Activated CD8-positive, alpha-beta memory T cell treated with anti-CD3 and anti-CD28 coated beads for 36 hours (primary cell): ENCODE data around the gene JPH4. TPM values are rescaled to one million over a fixed set of nuclear protein-coding genes. Genes with fewer than 3 reads are reported as not detected.
"Not testable (repeated sequence)": the region's sequence is repeated elsewhere in the genome, so short reads cannot be mapped to it uniquely, and the experiment has no call there.

Experiments used
- CTCF ChIA-PET: fragments of 350-600 bp; sonication (Branson Sonifier 250); formaldehyde crosslinking; loops from one replicate; lab custom pipeline; 2021; ENCODE audit warnings: antibody characterized with exemption; lab: Charles Lee
- POLR2A ChIA-PET: fragments of 350-600 bp; sonication (Branson Sonifier 250); formaldehyde crosslinking; loops from one replicate; lab custom pipeline; 2021; ENCODE audit warnings: antibody characterized with exemption; lab: Charles Lee
- total RNA-seq, 2 experiments: library from RNA; stranded (reverse); gene quantifications; one replicate each; pipeline ENCODE4 v1.2.3, GENCODE V29; 2021

The JPH4 gene
- total RNA-seq, 2 experiments from 2014 or later: 0.52 to 0.65 TPM

GRCh38 chr14:23610090-23610814 is 31.7 kb upstream of the JPH4 start:
- CTCF ChIA-PET: interaction anchor here (2.3 kb wide), 1 partner anchor 22 kb away, joined by 13 read pairs; no protein-coding TSS in a partner anchor

DNA sequence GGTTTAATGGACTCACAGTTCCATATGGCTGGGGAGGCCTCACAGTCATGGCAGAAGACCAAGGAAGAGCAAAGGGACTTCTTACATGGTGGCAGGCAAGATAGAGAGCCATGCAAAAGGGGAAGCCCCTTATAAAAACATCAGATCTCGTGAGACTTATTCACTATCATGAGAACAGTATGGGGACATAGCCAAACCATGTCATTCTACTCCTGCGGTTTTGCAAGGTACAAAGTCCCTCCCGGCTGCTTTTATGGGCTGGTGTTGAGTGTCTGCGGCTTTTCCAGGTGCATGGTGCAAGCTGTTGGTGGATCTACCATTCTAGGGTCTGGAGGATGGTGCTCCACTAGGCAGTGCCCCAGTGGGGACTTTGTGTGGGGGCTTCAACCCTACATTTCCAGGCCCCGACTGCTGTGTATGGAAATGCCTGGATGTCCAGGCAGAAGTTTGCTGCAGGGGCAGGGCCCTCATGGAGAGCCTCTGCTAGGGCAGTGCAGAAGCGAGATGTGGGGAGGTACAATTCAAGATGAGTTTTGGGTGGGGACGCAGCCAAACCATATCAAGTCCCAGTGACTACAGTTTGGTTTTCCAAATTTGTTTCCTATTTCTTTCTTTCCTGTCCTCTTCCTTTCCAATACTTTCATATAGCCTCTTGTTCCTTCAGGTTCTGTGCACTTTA is 31.0 kb upstream of the JPH4 start:
- CTCF ChIA-PET: interaction anchor here (2.3 kb wide), 1 partner anchor 23 kb away, joined by 13 read pairs; no protein-coding TSS in a partner anchor
- POLR2A ChIA-PET: not testable (repeated sequence)

More at GRCh38 chr14:23610090-23610814, 31.7 kb upstream of the JPH4 start:
- POLR2A ChIA-PET: no interaction called here

GRCh38 chr14:23609001-23609400 is 30.4 kb upstream of the JPH4 start:
- POLR2A ChIA-PET: no interaction called here
- CTCF ChIA-PET: interaction anchor here (0.6 kb wide), 1 partner anchor 674 kb away, joined by 3 read pairs; no protein-coding TSS in a partner anchor

GRCh38 chr14:23608454-23608853 is 29.9 kb upstream of the JPH4 start:
- ChIA-PET CTCF (interaction anchor here (0.6 kb wide), 1 partner anchor 674 kb away, joined by 3 read pairs; no protein-coding TSS in a partner anchor), POLR2A (no interaction called here)

DNA sequence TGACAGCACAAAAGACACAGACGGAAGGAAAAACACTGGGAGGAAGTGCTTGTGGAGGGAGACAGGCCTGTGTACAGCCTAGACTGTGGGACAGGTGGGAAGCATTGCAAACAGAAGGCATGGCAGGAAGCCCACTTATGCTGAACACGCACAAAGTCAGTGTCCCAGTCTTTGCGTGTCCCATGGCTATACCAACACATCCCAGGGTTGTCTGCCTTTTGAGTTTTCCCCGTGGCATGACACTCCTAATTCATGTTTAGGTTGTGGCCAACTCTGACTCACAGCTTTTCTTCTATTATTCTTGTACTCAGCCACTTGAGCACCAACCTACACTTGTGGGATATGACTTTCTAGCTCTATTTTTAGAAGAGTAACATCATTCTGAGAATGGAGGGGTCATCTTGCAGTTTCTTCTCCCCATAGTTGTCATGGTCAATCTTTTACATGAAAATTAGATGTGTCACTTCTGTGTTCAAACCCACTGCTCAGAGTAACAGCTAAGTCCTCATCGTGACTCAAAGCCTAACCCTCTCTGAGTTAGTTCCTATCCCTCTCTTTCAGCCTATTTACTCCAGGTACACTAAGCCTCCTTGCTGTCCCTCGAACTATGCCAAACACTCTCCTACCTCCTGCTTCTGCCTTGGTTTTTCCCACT is 27.5 kb upstream of the JPH4 start:
- POLR2A ChIA-PET: interaction anchor here (1.6 kb wide), 1 partner anchor 17 kb away, joined by 4 read pairs; no protein-coding TSS in a partner anchor
- CTCF ChIA-PET: interaction anchor here (0.8 to 2.5 kb wide), 3 partner anchors 8 to 26 kb away, joined by 3 to 7 read pairs (median 3); no protein-coding TSS in a partner anchor

DNA sequence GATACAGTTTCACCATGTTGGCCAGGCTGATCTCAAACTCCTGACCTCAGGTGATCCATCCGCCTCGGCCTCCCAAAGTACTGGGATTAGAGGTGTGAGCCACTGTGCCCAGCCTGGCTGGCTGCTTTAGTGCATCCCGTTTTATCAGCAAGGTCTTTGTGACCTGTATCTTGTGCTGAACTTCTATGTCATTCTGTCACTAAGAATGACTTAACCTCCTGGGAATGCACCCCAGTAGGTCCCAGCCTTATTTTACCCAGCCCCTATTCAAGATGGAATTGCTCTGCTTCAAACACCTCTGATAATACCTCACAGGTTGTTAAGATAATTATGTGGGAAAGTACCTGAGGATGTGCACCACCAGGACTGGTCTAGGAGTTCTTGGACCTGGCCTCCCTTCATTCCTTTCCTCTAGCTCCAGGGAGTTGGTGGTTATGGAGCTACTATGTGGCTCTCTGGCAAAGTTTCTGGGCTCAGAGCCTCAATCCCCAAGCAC is 26.1 kb upstream of the JPH4 start:
- CTCF ChIA-PET: interaction anchor here (0.6 kb wide), 1 partner anchor 126 kb away, joined by 3 read pairs; no protein-coding TSS in a partner anchor
- POLR2A ChIA-PET: no interaction called here

DNA sequence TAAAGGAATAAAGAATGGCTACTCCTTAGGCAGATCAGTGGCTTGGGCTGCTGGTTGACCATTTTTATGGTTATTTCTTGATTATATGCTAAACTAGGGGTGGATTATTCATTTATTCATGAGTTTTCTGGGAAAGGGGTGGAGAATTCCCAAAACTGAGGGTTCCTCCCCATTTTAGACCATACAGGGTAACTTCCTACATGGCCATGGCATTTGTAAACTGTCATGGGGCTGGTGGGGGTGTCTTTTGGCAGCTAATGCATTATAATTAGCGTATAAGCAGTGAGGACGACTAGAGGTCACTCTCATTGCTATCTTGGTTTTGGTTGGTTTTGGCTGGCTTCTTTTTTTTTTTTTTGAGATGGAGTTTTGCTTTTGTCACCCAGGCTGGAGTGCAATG is 25.6 kb upstream of the JPH4 start:
- CTCF ChIA-PET: interaction anchor here (1.5 kb wide), 1 partner anchor 28 kb away, joined by 7 read pairs; no protein-coding TSS in a partner anchor
- POLR2A ChIA-PET: no interaction called here

- CTCF ChIA-PET: interaction anchor here (1.0 to 1.5 kb wide), 2 partner anchors 14 to 29 kb away, joined by 3 to 7 read pairs; no protein-coding TSS in a partner anchor
- POLR2A ChIA-PET: no interaction called here
Measured at GRCh38 chr14:23603103-23603502, 24.5 kb upstream of the JPH4 start.

- ChIA-PET CTCF (interaction anchor here (0.7 to 1.5 kb wide), 2 partner anchors 29 kb away, joined by 3 to 7 read pairs; no protein-coding TSS in a partner anchor), POLR2A (no interaction called here)
Measured at GRCh38 chr14:23602181-23603095, 23.8 kb upstream of the JPH4 start.

DNA sequence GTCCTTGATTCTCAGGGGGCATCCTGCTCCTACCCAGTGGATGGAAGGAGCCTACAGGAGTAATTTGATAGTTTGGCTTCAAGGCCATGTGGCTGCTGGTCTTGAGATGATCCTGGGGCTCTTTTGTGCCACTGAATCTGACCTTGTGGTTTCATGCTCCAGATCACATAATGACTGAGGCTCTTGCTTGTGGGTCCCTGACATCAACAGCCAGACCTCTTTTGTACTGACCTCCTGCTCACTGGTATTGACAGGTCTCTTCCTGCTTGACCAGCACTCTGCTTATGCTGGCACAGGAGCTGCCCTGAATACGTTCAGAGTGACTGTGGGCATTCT is 23.2 kb upstream of the JPH4 start:
- CTCF ChIA-PET: no interaction called here
- POLR2A ChIA-PET: no interaction called here

- POLR2A ChIA-PET: no interaction called here
Measured at GRCh38 chr14:23601424-23601823, 22.8 kb upstream of the JPH4 start.

DNA sequence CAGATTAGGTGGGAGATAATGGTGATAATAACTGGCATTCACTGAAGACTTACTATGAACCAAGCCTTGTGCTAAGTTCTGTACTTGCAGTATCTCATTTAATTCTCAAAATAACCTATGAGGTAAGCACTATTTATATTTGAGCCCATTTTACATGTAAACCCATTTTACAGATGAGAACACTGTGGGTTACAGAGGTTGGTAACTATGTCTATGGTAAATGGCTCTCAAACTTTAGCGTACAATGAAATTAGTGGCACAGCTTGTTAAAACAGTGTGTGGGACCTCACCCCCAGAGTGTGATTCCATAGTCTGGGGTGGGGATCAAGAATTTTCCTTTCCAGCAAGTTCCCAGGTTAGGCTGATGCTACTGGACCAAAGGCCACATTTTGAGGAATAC is 22.2 kb upstream of the JPH4 start:
- ChIA-PET CTCF (no interaction called here), POLR2A (no interaction called here)

More at GRCh38 chr14:23601424-23601823, 22.8 kb upstream of the JPH4 start:
- CTCF ChIA-PET: no interaction called here

- ChIA-PET POLR2A (no interaction called here), CTCF (no interaction called here)
Measured at GRCh38 chr14:23600322-23600707, 21.7 kb upstream of the JPH4 start.

- CTCF ChIA-PET: interaction anchor here (1.5 kb wide), 1 partner anchor 38 kb away, joined by 4 read pairs; no protein-coding TSS in a partner anchor
- POLR2A ChIA-PET: not testable (repeated sequence)
Measured at GRCh38 chr14:23594191-23594590, 15.6 kb upstream of the JPH4 start.

- ChIA-PET CTCF (interaction anchor here (1.1 to 3.6 kb wide), 2 partner anchors 42 to 341 kb away, joined by 3 to 33 read pairs; no protein-coding TSS in a partner anchor), POLR2A (interaction anchor here (0.7 kb wide), 1 partner anchor 93 kb away, joined by 6 read pairs; no protein-coding TSS in a partner anchor)
Measured at GRCh38 chr14:23590198-23590597, 11.6 kb upstream of the JPH4 start.

GRCh38 chr14:23589606-23590005 is 11.0 kb upstream of the JPH4 start:
- ChIA-PET POLR2A (interaction anchor here (1.3 kb wide), 1 partner anchor 17 kb away, joined by 4 read pairs; no protein-coding TSS in a partner anchor), CTCF (interaction anchor here (0.9 to 3.6 kb wide), 11 partner anchors 14 to 340 kb away, joined by 3 to 33 read pairs (median 3); no protein-coding TSS in a partner anchor)

DNA sequence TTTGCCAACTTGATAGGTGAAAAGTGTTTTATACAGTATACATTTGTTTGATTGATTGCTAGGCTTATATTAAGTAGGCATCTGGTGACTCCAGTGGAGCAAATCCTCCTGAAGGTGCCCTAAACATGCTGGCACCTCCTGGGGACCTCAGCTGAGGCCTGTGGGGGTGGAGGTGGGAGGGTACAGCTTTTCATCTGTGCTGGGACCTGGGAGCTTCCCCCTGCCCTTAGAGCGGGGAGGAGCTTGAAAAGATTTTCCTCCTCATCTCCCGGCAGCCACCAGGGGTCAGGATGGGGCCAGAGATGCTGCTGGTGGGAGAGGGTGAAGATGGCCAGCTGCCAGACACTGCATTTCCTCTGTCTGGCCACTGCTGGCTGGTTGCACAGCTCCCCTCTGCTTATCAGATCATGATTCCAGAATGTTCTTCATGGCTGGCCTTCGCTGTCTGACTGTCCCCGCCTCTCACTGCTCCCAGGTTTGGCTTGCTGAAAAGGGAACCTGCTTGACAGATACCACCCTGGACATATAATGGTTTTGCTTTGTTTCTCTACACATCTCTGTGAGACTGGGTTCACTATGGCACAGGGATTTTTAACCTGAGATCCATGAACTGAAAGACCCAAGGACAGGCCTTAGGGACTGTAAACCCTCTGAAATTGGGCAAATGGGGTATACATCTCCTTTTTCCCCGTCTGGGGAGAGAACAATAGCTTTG is 10.5 kb upstream of the JPH4 start:
- CTCF ChIA-PET: interaction anchor here (0.6 to 3.6 kb wide), 15 partner anchors 14 to 341 kb away, joined by 3 to 33 read pairs (median 3); no protein-coding TSS in a partner anchor

More for the DNA sequence above, 10.5 kb upstream of the JPH4 start:
- POLR2A ChIA-PET: interaction anchor here (1.3 kb wide), 1 partner anchor 17 kb away, joined by 4 read pairs; no protein-coding TSS in a partner anchor
